Lower leg skin (tissue), 3 donors: ENCODE data around the gene UCP2.

Source experiments
- POLR2A ChIP-seq, 2 donors: fragments of 450-650 bp; IDR thresholded peaks; one replicate each; pipeline ENCODE4 v1.6.1; 2016 to 2017; ENCODE audit warnings: antibody characterized with exemption in 2 of 2, mild to moderate bottlenecking in 1 of 2, moderate library complexity in 1 of 2
- TF ChIP-seq, protein P1 (sequence below), 3 donors: fragments of 450-650 bp; IDR thresholded peaks; one replicate each; pipeline ENCODE4 v1.5.1; 2016; ENCODE audit warnings: antibody characterized with exemption in 3 of 3, mild to moderate bottlenecking in 3 of 3, moderate library complexity in 2 of 3

DNA sequence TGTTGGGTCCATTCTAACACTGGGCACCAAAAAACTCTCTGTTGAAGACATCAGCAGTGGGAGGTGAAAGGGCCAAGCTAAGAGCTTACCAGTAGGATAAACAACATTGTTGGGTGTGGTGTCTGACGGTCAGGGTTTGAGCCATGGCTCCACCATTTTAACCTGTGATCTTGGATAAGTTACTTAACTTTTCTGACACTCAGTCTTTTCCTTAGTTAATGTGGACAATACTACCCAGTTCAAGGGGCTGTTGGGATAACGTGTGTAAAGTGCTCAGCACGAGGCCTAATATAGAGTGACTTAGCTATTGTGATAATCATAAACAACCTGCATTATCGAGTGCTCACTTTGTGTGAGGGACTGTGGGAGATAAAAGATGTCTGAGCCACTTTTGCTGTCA, 20.2 kb upstream of the UCP2 start:
- TF ChIP-seq, protein P1, sequence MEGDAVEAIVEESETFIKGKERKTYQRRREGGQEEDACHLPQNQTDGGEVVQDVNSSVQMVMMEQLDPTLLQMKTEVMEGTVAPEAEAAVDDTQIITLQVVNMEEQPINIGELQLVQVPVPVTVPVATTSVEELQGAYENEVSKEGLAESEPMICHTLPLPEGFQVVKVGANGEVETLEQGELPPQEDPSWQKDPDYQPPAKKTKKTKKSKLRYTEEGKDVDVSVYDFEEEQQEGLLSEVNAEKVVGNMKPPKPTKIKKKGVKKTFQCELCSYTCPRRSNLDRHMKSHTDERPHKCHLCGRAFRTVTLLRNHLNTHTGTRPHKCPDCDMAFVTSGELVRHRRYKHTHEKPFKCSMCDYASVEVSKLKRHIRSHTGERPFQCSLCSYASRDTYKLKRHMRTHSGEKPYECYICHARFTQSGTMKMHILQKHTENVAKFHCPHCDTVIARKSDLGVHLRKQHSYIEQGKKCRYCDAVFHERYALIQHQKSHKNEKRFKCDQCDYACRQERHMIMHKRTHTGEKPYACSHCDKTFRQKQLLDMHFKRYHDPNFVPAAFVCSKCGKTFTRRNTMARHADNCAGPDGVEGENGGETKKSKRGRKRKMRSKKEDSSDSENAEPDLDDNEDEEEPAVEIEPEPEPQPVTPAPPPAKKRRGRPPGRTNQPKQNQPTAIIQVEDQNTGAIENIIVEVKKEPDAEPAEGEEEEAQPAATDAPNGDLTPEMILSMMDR (IDR thresholded peaks at IDR 0.05) = no peak
- no peak for TF ChIP-seq POLR2A (IDR thresholded peaks at IDR 0.05)
